EL (cell line): Measurements from ENCODE around the gene PCDH9.
A peak's percentile ranks its signal among the peaks of the same experiment; 100 is the strongest.

Source experiments
- DNase-seq: peaks from one replicate; pipeline ENCODE4 v3.0.0-alpha.2; 2016

Gene PCDH9

GRCh38 chr13:66503890-66504289, 726.2 kb downstream of the PCDH9 start:
- DNase-seq = no peak

GRCh38 chr13:66501181-66501580, 729.0 kb downstream of the PCDH9 start:
- peak; percentile 49 for DNase-seq

- no peak for DNase-seq
Observed at GRCh38 chr13:66492479-66492878, 737.7 kb downstream of the PCDH9 start.

- DNase-seq = no peak
Observed at GRCh38 chr13:66491251-66491650, 738.9 kb downstream of the PCDH9 start.

GRCh38 chr13:66489586-66489985, 740.5 kb downstream of the PCDH9 start:
- no peak for DNase-seq

- DNase-seq = no peak
Observed at GRCh38 chr13:66489172-66489571, 741.0 kb downstream of the PCDH9 start.

- no peak for DNase-seq
Observed at GRCh38 chr13:66483712-66484111, 746.4 kb downstream of the PCDH9 start.

GRCh38 chr13:66482836-66483235, 747.3 kb downstream of the PCDH9 start:
- no peak for DNase-seq

- peak; percentile 8 for DNase-seq
Observed at GRCh38 chr13:66477816-66478215, 752.3 kb downstream of the PCDH9 start.

GRCh38 chr13:66475061-66475460, 755.1 kb downstream of the PCDH9 start:
- DNase-seq = no peak

GRCh38 chr13:66469745-66470144, 760.4 kb downstream of the PCDH9 start:
- DNase-seq = no peak

- peak; percentile 26 for DNase-seq
Observed at GRCh38 chr13:66468656-66469055, 761.5 kb downstream of the PCDH9 start.

GRCh38 chr13:66462187-66462586, 767.9 kb downstream of the PCDH9 start:
- no peak for DNase-seq

- peak; percentile 14 for DNase-seq
Observed at GRCh38 chr13:66461021-66461420, 769.1 kb downstream of the PCDH9 start.

GRCh38 chr13:66459634-66460033, 770.5 kb downstream of the PCDH9 start:
- no peak for DNase-seq

- no peak for DNase-seq
Observed at GRCh38 chr13:66459143-66459542, 771.0 kb downstream of the PCDH9 start.

GRCh38 chr13:66446413-66446812, 783.7 kb downstream of the PCDH9 start:
- no peak for DNase-seq

GRCh38 chr13:66443926-66444325, 786.2 kb downstream of the PCDH9 start:
- DNase-seq = no peak

- DNase-seq = no peak
Observed at GRCh38 chr13:66440938-66441337, 789.2 kb downstream of the PCDH9 start.

- no peak for DNase-seq
Observed at GRCh38 chr13:66430728-66431127, 799.4 kb downstream of the PCDH9 start.

GRCh38 chr13:66430269-66430668, 799.9 kb downstream of the PCDH9 start:
- DNase-seq = no peak

- no peak for DNase-seq
Observed at GRCh38 chr13:66429156-66429555, 801.0 kb downstream of the PCDH9 start.

- no peak for DNase-seq
Observed at GRCh38 chr13:66427458-66427861, 802.7 kb downstream of the PCDH9 start.

GRCh38 chr13:66425741-66426140, 804.4 kb downstream of the PCDH9 start:
- peak; percentile 27 for DNase-seq

- DNase-seq = peak; percentile 46
Observed at GRCh38 chr13:66424422-66424821, 805.7 kb downstream of the PCDH9 start.

GRCh38 chr13:66415444-66415843, 814.7 kb downstream of the PCDH9 start:
- no peak for DNase-seq
